IMR-90 (cell line): ENCODE results near the gene ZNF580.

Source experiments
- BHLHE40 ChIP-seq: fragments of 150-350 bp; IDR thresholded peaks from 2 replicates; pipeline ENCODE4 v1.6.1; 2016; ENCODE audit warnings: mild to moderate bottlenecking, low read depth, low read length
- CEBPB ChIP-seq: IDR thresholded peaks from 2 replicates; pipeline ENCODE4 v1.6.1; 2012; ENCODE audit warnings: low read depth, low read length, improper control_type of control experiment
- CHD1 ChIP-seq: IDR thresholded peaks from 2 replicates; pipeline ENCODE4 v1.6.1; 2012; ENCODE audit warnings: low read depth, low read length, improper control_type of control experiment
- MAZ ChIP-seq: IDR thresholded peaks from 2 replicates; pipeline ENCODE4 v1.6.1; 2012; ENCODE audit warnings: low read depth, mild to moderate bottlenecking, low read length, improper control_type of control experiment, moderate library complexity, borderline replicate concordance
- POLR2A ChIP-seq: IDR thresholded peaks from 2 replicates; pipeline ENCODE4 v1.6.1; 2012; ENCODE audit warnings: mild to moderate bottlenecking, low read depth, low read length
- RAD21 ChIP-seq: IDR thresholded peaks from 2 replicates; pipeline ENCODE4 v1.6.1; 2012; ENCODE audit warnings: low read length, improper control_type of control experiment
- RCOR1 ChIP-seq: IDR thresholded peaks from 2 replicates; pipeline ENCODE4 v1.6.1; 2012; ENCODE audit warnings: mild to moderate bottlenecking, low read length, improper control_type of control experiment; ENCODE audit not compliant: insufficient replicate concordance
- RFX5 ChIP-seq: IDR thresholded peaks from 2 replicates; pipeline ENCODE4 v1.8.0; 2012; ENCODE audit warnings: low read depth, mild to moderate bottlenecking, low read length, moderate library complexity
- SMC3 ChIP-seq: fragments of 150-350 bp; IDR thresholded peaks from 2 replicates; pipeline ENCODE4 v1.6.1; 2016; ENCODE audit warnings: low read depth, mild to moderate bottlenecking, antibody characterized with exemption, low read length, moderate library complexity
- TF ChIP-seq, protein P1 (sequence below): conservative IDR thresholded peaks from 2 replicates; pipeline ENCODE4 v1.5.1; 2012; ENCODE audit warnings: mild to moderate bottlenecking, low read depth, low read length, improper control_type of control experiment

DNA sequence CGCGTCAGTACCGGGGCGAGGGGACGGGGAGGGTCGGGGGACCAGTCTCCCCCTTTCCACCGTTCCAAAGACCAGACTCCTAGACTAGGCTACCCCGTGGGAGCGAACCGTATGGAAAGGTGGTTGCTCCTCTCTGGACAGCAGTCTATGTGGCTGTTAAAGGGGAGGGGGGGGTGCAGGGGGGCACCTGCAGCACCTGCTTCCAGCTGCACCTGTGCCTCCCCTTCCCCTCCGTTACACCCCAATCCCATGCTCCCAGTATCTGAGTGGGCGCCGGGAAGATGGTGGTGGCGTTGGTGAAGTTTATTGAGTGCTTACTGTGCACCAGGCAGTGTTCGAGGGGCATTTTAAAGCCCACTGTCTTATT is 40.2 kb upstream of the ZNF580 start:
- TF ChIP-seq MAZ, result no peak
- TF ChIP-seq, protein P1, sequence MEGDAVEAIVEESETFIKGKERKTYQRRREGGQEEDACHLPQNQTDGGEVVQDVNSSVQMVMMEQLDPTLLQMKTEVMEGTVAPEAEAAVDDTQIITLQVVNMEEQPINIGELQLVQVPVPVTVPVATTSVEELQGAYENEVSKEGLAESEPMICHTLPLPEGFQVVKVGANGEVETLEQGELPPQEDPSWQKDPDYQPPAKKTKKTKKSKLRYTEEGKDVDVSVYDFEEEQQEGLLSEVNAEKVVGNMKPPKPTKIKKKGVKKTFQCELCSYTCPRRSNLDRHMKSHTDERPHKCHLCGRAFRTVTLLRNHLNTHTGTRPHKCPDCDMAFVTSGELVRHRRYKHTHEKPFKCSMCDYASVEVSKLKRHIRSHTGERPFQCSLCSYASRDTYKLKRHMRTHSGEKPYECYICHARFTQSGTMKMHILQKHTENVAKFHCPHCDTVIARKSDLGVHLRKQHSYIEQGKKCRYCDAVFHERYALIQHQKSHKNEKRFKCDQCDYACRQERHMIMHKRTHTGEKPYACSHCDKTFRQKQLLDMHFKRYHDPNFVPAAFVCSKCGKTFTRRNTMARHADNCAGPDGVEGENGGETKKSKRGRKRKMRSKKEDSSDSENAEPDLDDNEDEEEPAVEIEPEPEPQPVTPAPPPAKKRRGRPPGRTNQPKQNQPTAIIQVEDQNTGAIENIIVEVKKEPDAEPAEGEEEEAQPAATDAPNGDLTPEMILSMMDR, result no peak
- TF ChIP-seq RFX5, result no peak
- no peak for TF ChIP-seq POLR2A
- no peak for TF ChIP-seq RCOR1
- TF ChIP-seq RAD21, result no peak
- TF ChIP-seq CHD1, result no peak
- TF ChIP-seq BHLHE40, result no peak
- no peak for TF ChIP-seq SMC3
- no peak for TF ChIP-seq CEBPB
